BLaER1 (cell line): Measurements from ENCODE around the gene DNMT1.

Experiments
- H3K27ac ChIP-seq: shearing (Covaris generic); formaldehyde crosslinking; 2 replicates; pipeline ENCODE4 v1.8.1; 2022
- H3K27me3 ChIP-seq: shearing (Covaris generic); formaldehyde crosslinking; 2 replicates; pipeline ENCODE4 v1.8.1; 2022
- H3K36me3 ChIP-seq: shearing (Covaris generic); formaldehyde crosslinking; 2 replicates; pipeline ENCODE4 v1.8.1; 2022
- H3K4me1 ChIP-seq: shearing (Covaris generic); formaldehyde crosslinking; 2 replicates; pipeline ENCODE4 v1.8.1; 2022
- H3K4me2 ChIP-seq: shearing (Covaris generic); formaldehyde crosslinking; 2 replicates; pipeline ENCODE4 v1.8.1; 2022
- H3K4me3 ChIP-seq: shearing (Covaris generic); formaldehyde crosslinking; 2 replicates; pipeline ENCODE4 v1.8.1; 2022
- H3K9ac ChIP-seq: shearing (Covaris generic); formaldehyde crosslinking; 2 replicates; pipeline ENCODE4 v1.8.1; 2022
- H3K9me3 ChIP-seq: shearing (Covaris generic); formaldehyde crosslinking; 2 replicates; pipeline ENCODE4 v1.8.1; 2022
- H4K20me1 ChIP-seq: shearing (Covaris generic); formaldehyde crosslinking; 2 replicates; pipeline ENCODE4 v1.8.1; 2022
- Cebpa-rat ChIP-seq: shearing (Covaris generic); IDR thresholded peaks from 2 replicates; pipeline ENCODE4 v1.8.1; 2022

The DNMT1 gene

DNA sequence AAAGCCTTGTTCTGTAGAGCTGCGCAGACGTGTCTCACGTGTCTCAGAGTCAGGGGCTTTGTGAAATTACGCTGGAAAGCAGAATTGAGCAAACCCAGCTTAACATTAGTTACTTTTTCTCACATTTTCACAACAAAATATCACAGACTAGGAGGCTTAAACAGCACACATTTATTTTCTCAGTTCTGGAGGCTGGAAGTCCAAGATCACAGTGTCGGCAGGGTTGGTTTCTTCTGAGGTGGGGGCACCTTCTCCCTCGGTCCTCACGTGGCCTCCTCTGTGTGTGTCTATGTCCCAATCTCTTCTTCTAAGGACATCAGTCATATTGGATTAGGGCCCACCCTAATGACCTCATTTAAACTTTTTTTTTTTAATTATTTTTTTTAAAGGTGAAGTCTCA, 70.3 kb downstream of the DNMT1 start:
- Histone ChIP-seq H3K27me3 (no peaks in the 10 kb centered on the region), H3K36me3 (peaks cover 43% of the 10 kb centered on the region), H3K9ac (no peak overlapping the region; the same call in 1 of the 2 replicates), H3K4me3 (no peak overlapping the region), H3K27ac (peak overlapping the region; percentile 86), H3K9me3 (no peaks in the 10 kb centered on the region), H4K20me1 (no peaks in the 10 kb centered on the region; the same call in 1 of the 2 replicates), H3K4me1 (peaks cover 96% of the 10 kb centered on the region), H3K4me2 (peak overlapping the region; percentile 83)
- no peak for TF ChIP-seq Cebpa-rat

DNA sequence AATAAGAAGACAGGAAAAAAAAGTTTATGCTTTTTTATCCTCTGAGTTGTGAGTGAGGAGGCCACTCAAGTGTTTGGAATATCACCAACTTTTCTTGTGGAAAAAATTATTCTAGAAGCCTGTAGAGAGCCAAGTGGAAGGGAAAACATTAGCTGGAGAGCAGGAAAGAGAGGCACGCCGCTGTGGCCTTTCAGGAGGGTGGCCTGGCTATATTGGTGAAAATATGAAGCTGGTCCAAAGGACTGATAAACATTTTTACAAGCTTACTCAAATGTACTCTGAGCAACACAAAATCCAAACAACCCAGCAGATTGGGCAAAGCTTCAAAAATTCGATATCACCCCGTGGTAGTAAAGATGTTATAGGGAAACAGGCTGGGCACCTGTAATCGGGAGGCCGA, 72.7 kb downstream of the DNMT1 start:
- H3K9ac ChIP-seq, result 0 out of 2 replicates have a peak overlapping the region, but pooled peaks have one; percentile 9
- H3K36me3 ChIP-seq, result peaks cover 41% of the 10 kb centered on the region

GRCh38 chr19:10120538-10121189, 74.1 kb downstream of the DNMT1 start:
- H3K9me3 ChIP-seq, result no peaks in the 10 kb centered on the region
- no peak overlapping the region for H3K4me3 ChIP-seq
- TF ChIP-seq Cebpa-rat, result no peak
- peak overlapping the region; percentile 94 for H3K27ac ChIP-seq
- peaks cover 55% of the 10 kb centered on the region for H3K36me3 ChIP-seq
- H3K27me3 ChIP-seq, result no peaks in the 10 kb centered on the region
- peak overlapping the region; percentile 84 for H3K4me2 ChIP-seq
- peaks cover 38% of the 10 kb centered on the region for H4K20me1 ChIP-seq
- peak overlapping the region; percentile 42; the same call in 1 of the 2 replicates for H3K9ac ChIP-seq
- peaks cover 93% of the 10 kb centered on the region for H3K4me1 ChIP-seq

More for the DNA sequence above, 72.7 kb downstream of the DNMT1 start:
- no peak overlapping the region for H3K4me3 ChIP-seq
- H3K27ac ChIP-seq, result peak overlapping the region; percentile 94
- H3K4me2 ChIP-seq, result peak overlapping the region; percentile 84
- peaks cover 93% of the 10 kb centered on the region for H3K4me1 ChIP-seq
- H3K9me3 ChIP-seq, result no peaks in the 10 kb centered on the region
- peaks cover 24% of the 10 kb centered on the region for H4K20me1 ChIP-seq
- no peaks in the 10 kb centered on the region for H3K27me3 ChIP-seq
- no peak for TF ChIP-seq Cebpa-rat

DNA sequence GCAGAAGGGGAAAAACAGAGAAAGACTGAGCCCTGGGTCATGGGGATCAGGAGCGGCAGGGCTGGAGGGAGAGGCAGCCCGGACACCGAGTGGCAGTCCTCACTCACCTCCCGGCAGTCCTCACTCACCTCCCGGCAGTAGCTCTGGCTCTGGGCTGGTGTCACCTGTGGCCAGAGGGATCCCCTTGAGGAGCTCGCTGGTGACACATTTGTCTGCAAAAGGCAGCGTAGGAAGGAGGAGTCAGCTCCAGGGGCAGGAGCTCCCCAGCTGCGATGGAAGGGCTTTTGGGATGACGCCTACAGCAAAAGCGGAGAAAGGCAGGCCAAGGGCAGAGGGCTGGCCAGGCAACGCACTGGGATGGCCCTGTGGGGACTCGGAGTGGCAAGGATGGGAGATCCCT, 75.8 kb downstream of the DNMT1 start:
- Histone ChIP-seq H3K27ac (peak overlapping the region; percentile 94), H3K4me2 (peak overlapping the region; percentile 99), H3K9me3 (no peaks in the 10 kb centered on the region), H3K4me1 (peaks cover 88% of the 10 kb centered on the region), H4K20me1 (peaks cover 55% of the 10 kb centered on the region), H3K4me3 (peak overlapping the region; percentile 93), H3K36me3 (peaks cover 56% of the 10 kb centered on the region), H3K27me3 (no peaks in the 10 kb centered on the region), H3K9ac (peak overlapping the region; percentile 95)
- no peak for TF ChIP-seq Cebpa-rat

GRCh38 chr19:10116866-10117616, 77.7 kb downstream of the DNMT1 start:
- peak overlapping the region; percentile 93; the same call in 1 of the 2 replicates for H3K4me3 ChIP-seq
- peaks cover 88% of the 10 kb centered on the region for H3K4me1 ChIP-seq
- H3K4me2 ChIP-seq, result peak overlapping the region; percentile 99
- peak overlapping the region; percentile 95; the same call in 1 of the 2 replicates for H3K9ac ChIP-seq
- H3K27me3 ChIP-seq, result no peaks in the 10 kb centered on the region
- H3K9me3 ChIP-seq, result no peaks in the 10 kb centered on the region
- H3K27ac ChIP-seq, result peak overlapping the region; percentile 30; the same call in 1 of the 2 replicates
- peaks cover 73% of the 10 kb centered on the region for H4K20me1 ChIP-seq
- peaks cover 59% of the 10 kb centered on the region for H3K36me3 ChIP-seq
- TF ChIP-seq Cebpa-rat, result no peak

DNA sequence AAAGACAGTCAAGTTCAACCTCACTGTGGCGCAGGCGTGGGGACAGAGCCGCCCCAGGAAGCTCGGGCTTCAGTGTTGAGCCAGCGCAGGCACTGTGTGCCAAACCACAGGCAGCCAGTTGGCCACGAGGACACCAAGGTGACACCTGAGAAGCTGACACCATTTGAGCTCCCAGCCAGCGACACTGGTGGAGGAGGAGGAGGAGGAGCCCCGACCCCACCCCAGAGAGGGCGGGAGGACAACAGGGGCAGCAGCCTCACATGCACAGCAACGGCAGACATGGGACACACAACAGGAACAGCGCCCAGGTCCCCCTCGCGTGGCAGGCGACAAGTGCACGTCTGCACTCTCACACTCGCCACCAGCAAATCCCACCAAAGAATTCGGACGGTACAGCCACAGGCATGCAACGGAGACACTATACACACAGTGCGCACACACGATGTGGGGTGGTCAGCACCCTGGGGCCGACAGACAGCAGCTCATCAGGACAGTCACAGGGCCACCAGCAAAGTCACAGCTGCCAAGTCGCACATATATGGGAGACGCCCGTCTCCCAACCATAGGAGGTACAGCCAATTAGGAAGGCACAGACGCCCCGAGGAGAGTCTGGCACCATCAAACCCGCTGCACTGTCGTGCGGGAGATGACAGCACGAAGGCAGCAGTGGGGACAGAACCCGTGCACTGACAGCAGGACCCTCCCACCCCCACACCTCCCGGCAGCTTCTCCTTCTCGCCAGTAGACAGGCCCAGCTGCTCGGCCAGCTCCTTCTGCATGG, 78.5 kb downstream of the DNMT1 start:
- peak overlapping the region; percentile 99 for H3K4me2 ChIP-seq
- no peak overlapping the region for H3K27ac ChIP-seq
- no peak for TF ChIP-seq Cebpa-rat
- peaks cover 86% of the 10 kb centered on the region for H3K4me1 ChIP-seq
- peak overlapping the region; percentile 11; the same call in 1 of the 2 replicates for H3K4me3 ChIP-seq
- no peaks in the 10 kb centered on the region for H3K27me3 ChIP-seq
- no peaks in the 10 kb centered on the region for H3K9me3 ChIP-seq
- H3K9ac ChIP-seq, result 0 out of 2 replicates have a peak overlapping the region, but pooled peaks have one; percentile 0
- peaks cover 61% of the 10 kb centered on the region for H3K36me3 ChIP-seq
- H4K20me1 ChIP-seq, result peaks cover 74% of the 10 kb centered on the region

DNA sequence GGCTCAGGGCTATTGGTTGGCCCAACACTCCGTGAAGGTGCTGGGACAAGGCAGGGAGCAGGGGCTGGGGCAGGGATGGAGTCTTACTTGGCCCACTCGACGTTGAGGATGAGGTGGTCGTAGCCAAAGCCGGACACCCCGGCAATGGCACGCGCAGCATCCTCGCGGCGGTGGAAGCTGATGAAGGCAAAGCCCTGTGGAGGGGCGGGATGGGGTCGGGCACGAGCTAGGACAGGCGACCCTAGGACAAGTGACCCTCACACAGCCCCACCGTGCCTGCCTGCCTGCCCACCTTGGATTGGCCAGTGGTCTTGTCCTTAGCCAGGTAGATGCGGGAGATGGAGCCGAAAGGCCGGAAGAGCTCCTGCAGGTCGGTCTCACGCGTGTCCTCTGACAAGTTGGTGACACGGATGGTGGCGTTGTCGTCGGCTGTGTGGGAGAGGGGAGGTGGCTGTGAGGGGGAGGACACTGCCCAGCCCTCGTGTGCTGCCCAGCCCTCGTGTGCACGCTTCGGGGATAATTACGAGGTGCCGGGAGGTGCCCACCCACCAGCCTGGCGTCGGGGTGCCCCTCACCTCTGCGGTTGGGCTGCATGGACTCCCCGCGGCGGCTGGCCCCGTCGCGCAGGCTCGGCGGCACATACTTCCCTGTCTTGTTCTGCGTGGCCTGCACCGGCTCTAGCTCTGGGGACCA, 79.2 kb downstream of the DNMT1 start:
- Histone ChIP-seq H3K36me3 (peaks cover 68% of the 10 kb centered on the region), H4K20me1 (peaks cover 74% of the 10 kb centered on the region), H3K27ac (no peak overlapping the region), H3K9me3 (no peaks in the 10 kb centered on the region), H3K27me3 (no peaks in the 10 kb centered on the region), H3K4me3 (no peak overlapping the region), H3K4me2 (peak overlapping the region; percentile 99; the same call in 1 of the 2 replicates), H3K9ac (0 out of 2 replicates have a peak overlapping the region, but pooled peaks have one; percentile 0), H3K4me1 (peaks cover 86% of the 10 kb centered on the region)
- TF ChIP-seq Cebpa-rat, result no peak

- Histone ChIP-seq H3K36me3 (peaks cover 75% of the 10 kb centered on the region), H3K9me3 (no peaks in the 10 kb centered on the region), H3K9ac (no peak overlapping the region), H3K27ac (0 out of 2 replicates have a peak overlapping the region, but pooled peaks have one; percentile 9), H3K4me2 (peak overlapping the region; percentile 99; the same call in 1 of the 2 replicates), H4K20me1 (peaks cover 74% of the 10 kb centered on the region), H3K4me1 (peaks cover 86% of the 10 kb centered on the region), H3K27me3 (no peaks in the 10 kb centered on the region), H3K4me3 (no peak overlapping the region)
- TF ChIP-seq Cebpa-rat, result no peak
Measured at GRCh38 chr19:10114651-10115391, 79.9 kb downstream of the DNMT1 start.
